ENCODE results near the gene FLRT3.

Gene FLRT3

GRCh38 chr20:14307956-14308355 is 29.5 kb downstream of the FLRT3 start:
- Histone ChIP-seq H3K4me3 (ENCODE audit: low read length) (no peak overlapping the region), H3K9me3 (ENCODE audit: low read length) (peaks cover 5% of the 10 kb centered on the region), H3K27me3 (ENCODE audit: insufficient read depth, low read length) (peaks cover 47% of the 10 kb centered on the region), H3K36me3 (ENCODE audit: insufficient read depth, low read length) (no peaks in the 10 kb centered on the region), H2AFZ (ENCODE audit: low read depth, low read length) (no peak overlapping the region), H3K4me1 (ENCODE audit: insufficient read depth, low read length) (peaks cover 7% of the 10 kb centered on the region)

- no peaks in the 10 kb centered on the region for H3K36me3 ChIP-seq (ENCODE audit: insufficient read depth, low read length)
- no peak overlapping the region for H3K4me3 ChIP-seq (ENCODE audit: low read length)
- peaks cover 10% of the 10 kb centered on the region for H3K4me1 ChIP-seq (ENCODE audit: insufficient read depth, low read length)
- peaks cover 57% of the 10 kb centered on the region for H3K27me3 ChIP-seq (ENCODE audit: insufficient read depth, low read length)
- H3K9me3 ChIP-seq (ENCODE audit: low read length) = peaks cover 11% of the 10 kb centered on the region
- no peak overlapping the region for H2AFZ ChIP-seq (ENCODE audit: low read depth, low read length)
Measured at GRCh38 chr20:14304472-14304871, 32.9 kb downstream of the FLRT3 start.

- no peaks in the 10 kb centered on the region for H3K36me3 ChIP-seq (ENCODE audit: insufficient read depth, low read length)
- H3K4me1 ChIP-seq (ENCODE audit: insufficient read depth, low read length) = peaks cover 10% of the 10 kb centered on the region
- no peak overlapping the region for H2AFZ ChIP-seq (ENCODE audit: low read depth, low read length)
- H3K27me3 ChIP-seq (ENCODE audit: insufficient read depth, low read length) = peaks cover 52% of the 10 kb centered on the region
- H3K4me3 ChIP-seq (ENCODE audit: low read length) = no peak overlapping the region
- H3K9me3 ChIP-seq (ENCODE audit: low read length) = peaks cover 9% of the 10 kb centered on the region
Measured at GRCh38 chr20:14303651-14304050, 33.8 kb downstream of the FLRT3 start.

GRCh38 chr20:14303106-14303505 is 34.3 kb downstream of the FLRT3 start:
- Histone ChIP-seq H3K27me3 (ENCODE audit: insufficient read depth, low read length) (peaks cover 46% of the 10 kb centered on the region), H3K4me3 (ENCODE audit: low read length) (no peak overlapping the region), H3K36me3 (ENCODE audit: insufficient read depth, low read length) (no peaks in the 10 kb centered on the region), H3K9me3 (ENCODE audit: low read length) (peaks cover 7% of the 10 kb centered on the region), H3K4me1 (ENCODE audit: insufficient read depth, low read length) (peaks cover 10% of the 10 kb centered on the region), H2AFZ (ENCODE audit: low read depth, low read length) (no peak overlapping the region)

DNA sequence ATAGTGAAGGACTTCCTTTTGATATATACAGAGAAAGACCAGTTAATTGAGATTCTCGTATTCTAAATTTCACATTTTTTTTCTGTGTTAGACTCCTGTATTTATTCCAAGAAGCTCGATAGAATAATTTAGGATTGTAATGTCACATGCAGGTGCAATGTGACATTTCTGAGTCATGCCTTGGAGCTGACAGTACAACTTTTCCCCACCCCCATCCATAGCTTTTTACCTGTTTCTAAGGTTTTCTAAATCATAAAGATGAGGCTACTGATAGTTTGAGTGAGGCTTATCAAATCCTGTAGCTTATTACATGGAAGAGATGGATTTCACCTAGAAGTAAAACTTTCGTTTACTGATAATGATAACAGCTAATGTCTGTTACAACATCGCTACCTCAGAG is 37.6 kb downstream of the FLRT3 start:
- Histone ChIP-seq H2AFZ (ENCODE audit: low read depth, low read length) (no peak overlapping the region), H3K27me3 (ENCODE audit: insufficient read depth, low read length) (peaks cover 33% of the 10 kb centered on the region), H3K36me3 (ENCODE audit: insufficient read depth, low read length) (no peaks in the 10 kb centered on the region), H3K4me3 (ENCODE audit: low read length) (no peak overlapping the region), H3K4me1 (ENCODE audit: insufficient read depth, low read length) (peaks cover 10% of the 10 kb centered on the region), H3K9me3 (ENCODE audit: low read length) (peaks cover 6% of the 10 kb centered on the region)

GRCh38 chr20:14295770-14296309 is 41.6 kb downstream of the FLRT3 start:
- Histone ChIP-seq H3K9me3 (ENCODE audit: low read length) (peaks cover 3% of the 10 kb centered on the region), H3K4me3 (ENCODE audit: low read length) (no peak overlapping the region), H3K4me1 (ENCODE audit: insufficient read depth, low read length) (no peaks in the 10 kb centered on the region), H3K27me3 (ENCODE audit: insufficient read depth, low read length) (peaks cover 37% of the 10 kb centered on the region), H2AFZ (ENCODE audit: low read depth, low read length) (no peak overlapping the region), H3K36me3 (ENCODE audit: insufficient read depth, low read length) (no peaks in the 10 kb centered on the region)

- H3K9me3 ChIP-seq (ENCODE audit: low read length) = peaks cover under 1% of the 10 kb centered on the region
- no peaks in the 10 kb centered on the region for H3K36me3 ChIP-seq (ENCODE audit: insufficient read depth, low read length)
- H2AFZ ChIP-seq (ENCODE audit: low read depth, low read length) = no peak overlapping the region
- peaks cover 31% of the 10 kb centered on the region for H3K27me3 ChIP-seq (ENCODE audit: insufficient read depth, low read length)
- no peak overlapping the region for H3K4me3 ChIP-seq (ENCODE audit: low read length)
- H3K4me1 ChIP-seq (ENCODE audit: insufficient read depth, low read length) = no peaks in the 10 kb centered on the region
Measured at GRCh38 chr20:14295238-14295637, 42.2 kb downstream of the FLRT3 start.

DNA sequence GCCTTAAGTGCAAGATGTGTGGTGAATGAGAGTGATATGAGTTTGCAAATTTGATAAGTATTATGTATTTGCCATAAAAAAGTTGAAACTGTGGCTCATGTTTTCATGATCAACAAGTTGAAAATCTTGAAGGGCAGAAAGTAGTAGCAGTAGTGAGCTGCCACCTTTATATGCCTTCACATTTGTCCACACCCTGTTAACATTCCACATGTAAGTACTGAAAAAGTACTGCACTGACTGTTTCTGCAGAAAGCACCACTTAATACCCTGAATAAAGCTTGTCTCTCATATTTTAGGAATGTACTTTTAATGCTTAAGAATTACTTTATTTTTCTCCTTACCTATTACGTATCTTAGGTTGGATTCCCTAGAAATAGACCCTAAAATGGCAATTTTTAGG is 45.9 kb downstream of the FLRT3 start:
- Histone ChIP-seq H3K4me3 (ENCODE audit: low read length) (no peak overlapping the region), H3K9me3 (ENCODE audit: low read length) (no peaks in the 10 kb centered on the region), H2AFZ (ENCODE audit: low read depth, low read length) (no peak overlapping the region), H3K4me1 (ENCODE audit: insufficient read depth, low read length) (no peaks in the 10 kb centered on the region), H3K36me3 (ENCODE audit: insufficient read depth, low read length) (no peaks in the 10 kb centered on the region), H3K27me3 (ENCODE audit: insufficient read depth, low read length) (peaks cover 19% of the 10 kb centered on the region)

- H3K27me3 ChIP-seq (ENCODE audit: insufficient read depth, low read length) = peaks cover 15% of the 10 kb centered on the region
- no peak overlapping the region for H2AFZ ChIP-seq (ENCODE audit: low read depth, low read length)
- no peaks in the 10 kb centered on the region for H3K4me1 ChIP-seq (ENCODE audit: insufficient read depth, low read length)
- no peaks in the 10 kb centered on the region for H3K9me3 ChIP-seq (ENCODE audit: low read length)
- H3K36me3 ChIP-seq (ENCODE audit: insufficient read depth, low read length) = no peaks in the 10 kb centered on the region
- H3K4me3 ChIP-seq (ENCODE audit: low read length) = no peak overlapping the region
Measured at GRCh38 chr20:14288341-14289330, 48.8 kb downstream of the FLRT3 start.

GRCh38 chr20:14284443-14284842 is 53.0 kb downstream of the FLRT3 start:
- Histone ChIP-seq H3K4me1 (ENCODE audit: insufficient read depth, low read length) (no peaks in the 10 kb centered on the region), H3K36me3 (ENCODE audit: insufficient read depth, low read length) (no peaks in the 10 kb centered on the region), H2AFZ (ENCODE audit: low read depth, low read length) (no peak overlapping the region), H3K9me3 (ENCODE audit: low read length) (no peaks in the 10 kb centered on the region), H3K27me3 (ENCODE audit: insufficient read depth, low read length) (peaks cover 2% of the 10 kb centered on the region), H3K4me3 (ENCODE audit: low read length) (no peak overlapping the region)

- H3K9me3 ChIP-seq (ENCODE audit: low read length) = no peaks in the 10 kb centered on the region
- no peak overlapping the region for H3K4me3 ChIP-seq (ENCODE audit: low read length)
- no peaks in the 10 kb centered on the region for H3K4me1 ChIP-seq (ENCODE audit: insufficient read depth, low read length)
- H3K36me3 ChIP-seq (ENCODE audit: insufficient read depth, low read length) = no peaks in the 10 kb centered on the region
- H3K27me3 ChIP-seq (ENCODE audit: insufficient read depth, low read length) = no peaks in the 10 kb centered on the region
- no peak overlapping the region for H2AFZ ChIP-seq (ENCODE audit: low read depth, low read length)
Measured at GRCh38 chr20:14282140-14282539, 55.3 kb downstream of the FLRT3 start.

All from neuron (in vitro differentiated cells).